NCI-H1092 (cell line): Measurements from ENCODE around the gene PML.
"Not testable (repeated sequence)": the region's sequence is repeated elsewhere in the genome, so short reads cannot be mapped to it uniquely, and the experiment has no call there.

Experiments used
- DNase-seq: peaks from one replicate; lab custom pipeline; 2025; lab: John Stamatoyannopoulos, UW

Gene PML

GRCh38 chr15:74040109-74040850 lies 45.8 kb downstream of the PML start:
- DNase-seq: no peak

GRCh38 chr15:74041311-74041756 lies 46.8 kb downstream of the PML start:
- DNase-seq: no peak

GRCh38 chr15:74041777-74042435 lies 47.4 kb downstream of the PML start:
- DNase-seq: no peak

GRCh38 chr15:74042603-74043424 lies 48.3 kb downstream of the PML start:
- no peak for DNase-seq

DNA sequence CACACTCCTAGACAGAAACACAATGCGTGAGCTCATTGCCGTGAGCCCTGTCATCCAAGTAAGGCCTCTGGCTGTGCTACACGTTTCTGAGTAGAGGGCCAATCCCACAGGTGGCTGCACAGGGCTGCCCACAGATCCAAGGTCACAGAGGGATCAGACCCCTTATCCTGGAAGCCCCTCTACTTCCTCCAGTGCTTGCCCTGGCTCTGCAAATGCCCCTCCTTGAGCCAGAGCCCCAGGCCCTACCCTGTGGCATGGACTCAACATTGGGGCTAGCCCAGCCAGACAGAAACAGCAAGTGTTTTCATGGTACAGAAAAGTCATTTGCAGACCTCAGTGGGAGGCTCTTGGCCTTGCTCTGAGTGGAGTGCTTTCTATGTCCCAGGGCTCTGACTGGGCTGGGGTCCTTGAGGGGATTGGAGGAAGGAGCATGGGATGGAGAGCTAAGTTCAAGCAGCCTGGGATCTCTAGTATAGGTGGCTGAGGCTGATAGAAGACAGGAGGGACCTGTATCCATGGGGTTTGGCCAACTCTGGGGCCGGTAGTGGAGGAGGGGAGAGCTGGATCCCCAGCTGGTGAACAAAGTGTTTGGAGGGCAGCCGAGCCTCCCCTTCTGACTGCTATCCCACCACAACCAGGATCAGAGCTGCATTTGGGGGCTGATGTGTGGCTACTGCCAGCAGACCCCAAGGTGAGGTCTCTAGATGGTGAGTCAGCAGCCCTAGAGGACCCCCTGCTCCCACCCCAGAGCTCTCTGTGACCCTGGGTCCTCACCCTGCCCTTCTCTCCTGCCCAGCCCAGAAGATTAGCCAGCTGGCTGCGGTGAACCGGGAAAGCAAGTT lies 49.1 kb downstream of the PML start:
- no peak for DNase-seq

DNA sequence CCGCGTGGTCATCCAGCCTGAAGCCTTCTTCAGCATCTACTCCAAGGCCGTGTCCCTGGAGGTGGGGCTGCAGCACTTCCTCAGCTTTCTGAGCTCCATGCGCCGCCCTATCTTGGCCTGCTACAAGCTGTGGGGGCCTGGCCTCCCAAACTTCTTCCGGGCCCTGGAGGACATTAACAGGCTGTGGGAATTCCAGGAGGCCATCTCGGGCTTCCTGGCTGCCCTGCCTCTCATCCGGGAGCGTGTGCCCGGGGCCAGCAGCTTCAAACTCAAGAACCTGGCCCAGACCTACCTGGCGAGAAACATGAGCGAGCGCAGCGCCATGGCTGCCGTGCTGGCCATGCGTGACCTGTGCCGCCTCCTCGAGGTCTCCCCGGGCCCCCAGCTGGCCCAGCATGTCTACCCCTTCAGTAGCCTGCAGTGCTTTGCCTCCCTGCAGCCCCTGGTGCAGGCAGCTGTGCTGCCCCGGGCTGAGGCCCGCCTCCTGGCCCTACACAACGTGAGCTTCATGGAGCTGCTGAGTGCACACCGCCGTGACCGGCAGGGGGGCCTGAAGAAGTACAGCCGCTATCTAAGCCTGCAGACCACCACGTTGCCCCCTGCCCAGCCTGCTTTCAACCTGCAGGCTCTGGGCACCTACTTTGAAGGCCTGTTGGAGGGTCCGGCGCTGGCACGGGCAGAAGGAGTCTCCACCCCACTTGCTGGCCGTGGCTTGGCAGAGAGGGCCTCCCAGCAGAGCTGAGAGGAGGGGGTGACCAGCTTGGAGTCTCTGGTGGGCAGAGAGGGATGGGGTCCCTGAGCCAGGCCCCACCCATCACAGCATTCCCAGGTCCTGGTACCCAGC lies 50.0 kb downstream of the PML start:
- no peak for DNase-seq

DNA sequence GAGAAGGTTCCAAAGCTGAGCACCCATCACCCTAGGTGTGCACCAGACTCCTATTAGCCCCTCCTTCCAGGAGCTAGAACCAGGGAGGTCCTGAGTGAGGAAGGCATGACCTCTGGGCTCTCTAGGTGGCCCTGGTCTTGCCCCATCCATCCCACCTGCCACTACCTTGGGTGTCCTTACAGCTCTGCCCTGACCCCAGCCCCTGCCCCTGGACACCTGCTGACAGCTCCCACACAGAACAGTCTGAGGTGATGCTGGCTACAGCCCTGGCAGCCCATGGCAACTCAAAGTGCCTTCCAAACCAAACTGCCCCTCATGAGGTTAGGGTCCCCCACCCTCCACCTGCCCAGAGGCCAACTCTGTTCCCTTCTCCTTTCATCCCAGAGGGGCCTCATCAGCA lies 50.7 kb downstream of the PML start:
- DNase-seq: no peak

GRCh38 chr15:74045636-74046274 lies 51.2 kb downstream of the PML start:
- no peak for DNase-seq

DNA sequence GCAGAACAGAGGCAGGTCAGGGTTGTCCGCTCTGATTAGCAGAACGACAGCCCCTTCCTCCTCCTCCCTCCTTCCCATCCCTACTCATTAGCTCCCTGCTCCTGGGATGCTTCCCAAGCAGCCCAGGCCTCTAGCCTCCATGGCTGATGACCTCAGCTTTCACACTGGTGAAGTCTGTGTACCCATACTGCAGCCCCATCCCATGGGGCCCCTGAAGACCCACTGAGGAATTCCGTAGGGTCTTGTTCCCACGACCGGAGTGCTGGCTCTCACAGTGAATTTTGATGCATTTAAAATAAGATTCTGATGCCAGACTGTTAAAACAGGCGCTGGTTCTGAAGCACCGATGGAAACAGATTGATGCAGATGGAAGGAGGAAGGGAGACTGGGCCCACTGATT lies 51.8 kb downstream of the PML start:
- no peak for DNase-seq

DNA sequence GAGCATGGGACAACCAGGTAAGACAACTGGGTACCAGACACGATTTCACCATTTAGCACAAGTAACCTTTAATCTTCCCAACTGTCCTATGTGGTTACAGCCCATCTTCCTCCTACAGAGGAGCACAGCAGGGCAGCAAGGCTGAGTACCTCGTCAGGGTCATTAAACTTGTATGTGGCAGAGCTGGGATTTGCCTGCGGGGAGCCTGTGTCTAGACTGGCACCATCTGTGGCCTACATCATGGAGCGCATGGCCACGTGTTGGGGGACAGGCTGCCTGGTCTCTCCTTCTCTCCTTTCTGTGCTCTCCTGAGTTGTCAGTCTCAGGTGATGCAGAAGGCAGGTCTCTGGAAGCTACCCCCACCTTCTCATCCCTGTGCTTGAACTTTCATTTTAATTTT lies 55.6 kb downstream of the PML start:
- no peak for DNase-seq

- no peak for DNase-seq
Observed at GRCh38 chr15:74050556-74051234, 56.2 kb downstream of the PML start.

GRCh38 chr15:74052271-74053260 lies 58.0 kb downstream of the PML start:
- DNase-seq: not testable (repeated sequence)

GRCh38 chr15:74053517-74053916 lies 59.0 kb downstream of the PML start:
- no peak for DNase-seq

DNA sequence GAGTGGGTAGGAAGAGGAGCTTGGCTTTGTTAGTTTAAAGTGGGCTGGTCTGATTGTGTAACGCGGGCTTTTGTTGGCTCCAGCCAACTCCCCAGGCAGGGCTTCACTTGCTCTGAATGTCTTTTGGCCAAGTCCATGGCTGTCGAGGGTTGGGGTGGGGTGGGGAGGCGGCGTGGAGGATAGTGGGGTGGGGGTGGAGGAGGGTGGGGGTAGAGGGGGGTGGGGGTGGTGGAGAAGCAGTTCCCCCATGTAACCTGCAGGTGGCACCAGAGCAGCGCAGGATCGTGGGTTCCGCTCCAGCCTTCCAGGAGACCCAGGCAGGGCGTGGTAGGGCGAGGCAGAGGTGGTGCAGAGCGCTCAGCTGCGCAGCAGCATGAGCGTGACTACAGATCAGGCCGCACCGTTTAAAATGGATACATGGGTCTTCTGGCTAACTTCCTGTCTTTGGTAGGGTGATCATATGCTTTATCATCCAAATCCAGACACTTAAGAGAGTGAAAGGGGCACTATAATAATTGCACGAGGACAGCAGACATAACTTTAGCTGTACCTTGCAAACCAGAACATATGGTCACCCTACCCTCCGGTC lies 59.5 kb downstream of the PML start:
- DNase-seq: peak; percentile 55

DNA sequence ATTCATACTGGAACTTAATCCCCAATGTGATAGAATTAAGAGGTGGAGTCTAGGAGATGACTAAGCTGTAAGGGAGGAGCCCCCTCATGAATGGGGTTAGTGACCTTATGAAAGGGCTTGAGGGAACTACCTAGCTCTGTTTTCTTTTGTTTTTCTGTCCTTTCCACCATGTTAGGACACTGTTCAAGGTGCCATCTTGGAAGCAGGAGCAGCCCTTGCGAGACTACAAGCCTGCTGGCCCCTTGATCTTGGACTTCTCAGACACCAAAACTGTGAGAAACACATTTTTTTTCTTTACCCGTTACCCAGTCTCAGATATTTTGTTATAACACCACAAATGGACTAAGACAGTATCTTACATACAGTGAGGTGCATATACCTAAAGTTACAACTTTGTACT lies 61.3 kb downstream of the PML start:
- no peak for DNase-seq

GRCh38 chr15:74056330-74056729 lies 61.8 kb downstream of the PML start:
- not testable (repeated sequence) for DNase-seq

DNA sequence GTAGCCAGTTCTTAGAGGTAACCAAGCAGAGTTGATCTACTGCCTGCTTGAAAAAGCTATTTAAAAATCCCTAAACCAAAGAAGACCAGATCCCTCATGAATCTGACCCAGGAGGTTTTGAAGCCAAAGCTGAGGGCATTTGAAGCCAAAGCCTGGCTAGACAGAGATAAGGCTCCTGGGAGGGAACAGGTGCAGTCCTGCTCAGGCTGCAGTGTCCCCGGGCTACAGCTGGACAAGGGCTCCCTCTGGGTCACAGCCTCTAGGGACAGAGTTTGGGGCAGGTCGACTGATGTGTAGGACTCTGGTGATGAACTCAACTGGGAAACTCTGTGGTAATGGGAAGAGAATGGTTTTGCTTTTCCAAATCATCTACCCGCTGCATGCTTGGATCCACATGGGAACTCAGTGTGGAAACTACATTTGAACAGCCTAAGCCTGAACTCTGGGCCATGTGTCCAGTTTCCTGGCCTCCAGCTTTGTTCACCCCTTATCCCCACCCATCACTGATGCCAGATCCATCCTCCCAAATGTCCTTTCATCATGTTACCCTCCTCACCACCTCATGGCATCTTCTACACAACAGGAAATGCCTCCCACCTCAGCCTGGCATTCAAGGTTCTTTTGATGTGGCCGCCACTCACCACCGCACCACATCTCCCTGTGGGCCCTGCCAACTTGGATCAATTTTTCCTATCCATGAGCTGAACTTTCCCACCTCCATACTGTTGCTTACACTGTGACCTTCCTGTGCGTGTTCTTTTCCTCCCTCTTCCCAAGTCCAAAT lies 64.7 kb downstream of the PML start:
- not testable (repeated sequence) for DNase-seq
